Measurements from ENCODE around the gene SERPINB4.

DNA sequence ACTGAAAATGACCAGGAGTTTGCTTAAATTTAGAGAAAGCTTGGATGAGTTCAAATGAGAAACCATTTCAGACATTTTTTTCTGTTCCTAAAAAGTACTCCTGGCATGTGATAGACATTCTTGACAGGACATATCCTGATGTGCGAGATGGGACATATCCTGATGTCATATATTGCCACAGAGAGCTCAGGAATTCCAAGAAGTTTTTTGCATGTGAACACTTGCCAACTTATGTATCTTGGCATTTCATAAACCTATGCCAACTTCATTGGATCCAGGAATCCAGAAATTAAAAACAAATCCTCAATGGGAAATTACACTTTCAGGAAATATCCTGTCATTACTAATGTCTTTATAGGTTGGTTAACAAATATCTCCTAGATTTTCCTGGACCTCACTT, 20.5 kb upstream of the SERPINB4 start:
- TF ChIP-seq CTCF (IDR thresholded peaks at IDR 0.05; ENCODE audit: poor library complexity) (no peak), EZH2 (IDR thresholded peaks at IDR 0.05; ENCODE audit: borderline replicate concordance) (no peak), EZH2phosphoT487 (IDR thresholded peaks at IDR 0.05; ENCODE audit: low read depth, severe bottlenecking, unreplicated experiment) (no peak)
